Measurements from ENCODE around the gene ABCF2. TPM values are rescaled to one million over a fixed set of nuclear protein-coding genes. Genes with fewer than 3 reads are reported as not detected.

The ABCF2 gene
- total and polyA plus RNA-seq, 10 of the 15 experiments (the other 5 are each of a cell fraction or from before 2014, with no cell fraction given), result 29.3 to 76.3 (median 57.1) TPM

DNA sequence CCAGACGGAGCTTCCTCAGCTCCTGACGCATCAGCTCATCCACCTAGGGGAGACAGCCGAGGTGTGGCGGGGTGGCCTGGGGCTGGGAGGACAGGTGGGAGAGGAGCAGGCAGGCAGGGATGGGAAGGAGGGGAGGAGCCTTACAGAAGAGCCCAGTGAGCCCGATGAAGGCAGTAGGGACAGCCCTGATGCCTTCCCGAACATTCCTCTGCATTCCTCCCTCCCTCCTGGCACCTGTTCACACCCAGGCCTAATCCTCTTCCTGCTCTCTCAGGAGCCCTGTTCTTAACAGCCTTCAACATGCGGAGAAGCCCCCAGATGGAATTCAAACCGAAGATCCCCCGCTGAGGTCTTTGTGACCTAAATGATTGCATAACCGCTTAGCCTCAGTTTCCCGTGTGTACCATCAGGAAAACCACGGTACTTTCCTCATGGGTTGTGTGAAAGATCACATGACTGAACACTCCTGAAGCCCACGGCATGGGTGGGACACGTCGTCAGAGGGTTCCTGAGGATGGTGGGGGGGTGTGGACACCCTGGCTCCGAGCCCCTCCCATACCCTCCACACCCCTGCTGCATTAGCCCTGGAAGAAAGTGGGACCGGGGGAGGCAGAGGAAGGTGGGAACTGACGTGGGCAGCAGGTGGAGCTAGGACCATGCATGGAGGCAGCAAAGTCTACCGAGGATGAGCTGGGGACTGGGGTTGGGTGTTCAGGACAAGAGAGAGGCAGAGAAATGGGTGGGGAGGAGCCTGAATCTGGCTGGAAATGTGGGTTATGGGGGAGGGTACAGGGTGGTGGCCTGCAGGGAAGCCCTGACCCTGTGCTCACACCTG, 31.2 kb downstream of the ABCF2 start:
- Histone ChIP-seq H4K20me1 (ENCODE audit: control insufficient read depth, insufficient read depth) (no peaks in the 10 kb centered on the region), H3K27me3 (replicated peaks in 1 of 2; ENCODE audit: control insufficient read depth in 2 of 2, insufficient read depth in 2 of 2, low read length in 1 of 2) (peaks cover 2% of the 10 kb centered on the region in 2 experiments; a peak in 3 of 4 replicates), H3K36me3 (ENCODE audit: control insufficient read depth in 2 of 2, insufficient read depth in 2 of 2, low read length in 1 of 2) (no peaks in the 10 kb centered on the region), H3K4me2 (ENCODE audit: control insufficient read depth, insufficient read depth) (no peak overlapping the region), H3K9me3 (replicated peaks; ENCODE audit: control insufficient read depth, insufficient read depth, low read length) (no peaks in the 10 kb centered on the region), H3K27ac (ENCODE audit: control insufficient read depth, insufficient read depth) (no peak overlapping the region), H3K4me3 (no peak overlapping the region), H2AFZ (ENCODE audit: control insufficient read depth, low read depth, low read length) (no peak overlapping the region), H3K79me2 (ENCODE audit: control insufficient read depth, insufficient read depth, low read length) (no peaks in the 10 kb centered on the region), H3K9ac (ENCODE audit: control insufficient read depth, insufficient read depth, low read length) (no peak overlapping the region), H3K4me1 (ENCODE audit: control insufficient read depth, insufficient read depth, low read length) (no peaks in the 10 kb centered on the region)
- RAD21 ChIA-PET (ENCODE audit: unreplicated experiment), result interaction anchor here (0.6 kb wide), 1 partner anchor 578 kb away, joined by 3 read pairs; no protein-coding TSS in a partner anchor
- intact Hi-C loops (cut with micrococcal nuclease; ENCODE audit: unreplicated experiment), result no loop called here
- SMC1A ChIA-PET (ENCODE audit: uncharacterized antibody, unreplicated experiment), result no interaction called here
- in situ Hi-C loops (cut with MboI), result no loop called here
- CTCF ChIA-PET, result interaction anchor here (0.6 to 1.7 kb wide), 2 partner anchors 48 to 72 kb away, joined by 3 to 4 read pairs; no protein-coding TSS in a partner anchor
- WGBS (ENCODE audit: insufficient coverage, insufficient replicate concordance, low lambda C conversion rate, missing lambda C conversion rate), result 5% methylated on average over 16 of the region's 19 CpGs
- POLR2A ChIA-PET, result interaction anchor here (0.6 to 0.7 kb wide), 2 partner anchors 33 to 137 kb away, joined by 5 to 6 read pairs; no protein-coding TSS in a partner anchor
- DNase-seq (ENCODE audit: low read depth, low spot score) (no peak), ATAC-seq (no peak), FAIRE-seq (no peak)
- TF ChIP-seq YY1 (IDR thresholded peaks at IDR 0.05; ENCODE audit: low read depth, low read length) (no peak), SPI1 (IDR thresholded peaks at IDR 0.05; ENCODE audit: borderline replicate concordance, insufficient read depth, low read depth, low read length) (no peak), NFIC (IDR thresholded peaks at IDR 0.05; ENCODE audit: low read depth, low read length) (no peak)
- no TSS peak for BruUV-seq (replicated peaks)

- CTCF ChIA-PET, result interaction anchor here (1.7 kb wide), 1 partner anchor 50 kb away, joined by 4 read pairs; no protein-coding TSS in a partner anchor
- no peak for ATAC-seq
- FAIRE-seq, result no peak
- DNase-seq (ENCODE audit: low read depth, low spot score), result no peak
- Histone ChIP-seq H3K9me3 (replicated peaks; ENCODE audit: control insufficient read depth, insufficient read depth, low read length) (no peaks in the 10 kb centered on the region), H3K4me1 (ENCODE audit: control insufficient read depth, insufficient read depth, low read length) (no peaks in the 10 kb centered on the region), H3K27me3 (replicated peaks in 1 of 2; ENCODE audit: control insufficient read depth in 2 of 2, insufficient read depth in 2 of 2, low read length in 1 of 2) (peaks cover 2 to 6% of the 10 kb centered on the region in 2 experiments; a peak in 2 of 4 replicates), H3K4me3 (no peak overlapping the region), H2AFZ (ENCODE audit: control insufficient read depth, low read depth, low read length) (no peak overlapping the region), H3K27ac (ENCODE audit: control insufficient read depth, insufficient read depth) (no peak overlapping the region), H3K4me2 (ENCODE audit: control insufficient read depth, insufficient read depth) (no peak overlapping the region), H3K9ac (ENCODE audit: control insufficient read depth, insufficient read depth, low read length) (no peak overlapping the region), H4K20me1 (ENCODE audit: control insufficient read depth, insufficient read depth) (no peaks in the 10 kb centered on the region), H3K79me2 (ENCODE audit: control insufficient read depth, insufficient read depth, low read length) (no peaks in the 10 kb centered on the region), H3K36me3 (ENCODE audit: control insufficient read depth in 2 of 2, insufficient read depth in 2 of 2, low read length in 1 of 2) (no peaks in the 10 kb centered on the region)
- in situ Hi-C loops (cut with MboI), result no loop called here
- RAD21 ChIA-PET (ENCODE audit: unreplicated experiment), result no interaction called here
- 6% methylated on average over 7 of the region's 7 CpGs for WGBS (ENCODE audit: insufficient coverage, insufficient replicate concordance, low lambda C conversion rate, missing lambda C conversion rate)
- SMC1A ChIA-PET (ENCODE audit: uncharacterized antibody, unreplicated experiment), result interaction anchor here (1.0 kb wide), 1 partner anchor 17 kb away, joined by 3 read pairs; no protein-coding TSS in a partner anchor
- POLR2A ChIA-PET, result no interaction called here
- intact Hi-C loops (cut with micrococcal nuclease; ENCODE audit: unreplicated experiment), result no loop called here
- no TSS peak for BruUV-seq (replicated peaks)
- TF ChIP-seq IKZF2 (IDR thresholded peaks at IDR 0.05) (no peak), CHD1 (IDR thresholded peaks at IDR 0.05; ENCODE audit: low read depth, low read length) (no peak), CBX5 (IDR thresholded peaks at IDR 0.05; ENCODE audit: low read depth) (no peak), JUNB (IDR thresholded peaks at IDR 0.05) (no peak)
- TF ChIP-seq, protein P1, sequence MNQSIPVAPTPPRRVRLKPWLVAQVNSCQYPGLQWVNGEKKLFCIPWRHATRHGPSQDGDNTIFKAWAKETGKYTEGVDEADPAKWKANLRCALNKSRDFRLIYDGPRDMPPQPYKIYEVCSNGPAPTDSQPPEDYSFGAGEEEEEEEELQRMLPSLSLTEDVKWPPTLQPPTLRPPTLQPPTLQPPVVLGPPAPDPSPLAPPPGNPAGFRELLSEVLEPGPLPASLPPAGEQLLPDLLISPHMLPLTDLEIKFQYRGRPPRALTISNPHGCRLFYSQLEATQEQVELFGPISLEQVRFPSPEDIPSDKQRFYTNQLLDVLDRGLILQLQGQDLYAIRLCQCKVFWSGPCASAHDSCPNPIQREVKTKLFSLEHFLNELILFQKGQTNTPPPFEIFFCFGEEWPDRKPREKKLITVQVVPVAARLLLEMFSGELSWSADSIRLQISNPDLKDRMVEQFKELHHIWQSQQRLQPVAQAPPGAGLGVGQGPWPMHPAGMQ (IDR thresholded peaks at IDR 0.05; ENCODE audit: borderline replicate concordance), result no peak
- TF ChIP-seq, protein P2, sequence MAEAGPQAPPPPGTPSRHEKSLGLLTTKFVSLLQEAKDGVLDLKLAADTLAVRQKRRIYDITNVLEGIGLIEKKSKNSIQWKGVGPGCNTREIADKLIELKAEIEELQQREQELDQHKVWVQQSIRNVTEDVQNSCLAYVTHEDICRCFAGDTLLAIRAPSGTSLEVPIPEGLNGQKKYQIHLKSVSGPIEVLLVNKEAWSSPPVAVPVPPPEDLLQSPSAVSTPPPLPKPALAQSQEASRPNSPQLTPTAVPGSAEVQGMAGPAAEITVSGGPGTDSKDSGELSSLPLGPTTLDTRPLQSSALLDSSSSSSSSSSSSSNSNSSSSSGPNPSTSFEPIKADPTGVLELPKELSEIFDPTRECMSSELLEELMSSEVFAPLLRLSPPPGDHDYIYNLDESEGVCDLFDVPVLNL (IDR thresholded peaks at IDR 0.05; ENCODE audit: low read depth, low read length), result no peak
- TF ChIP-seq, protein P3, sequence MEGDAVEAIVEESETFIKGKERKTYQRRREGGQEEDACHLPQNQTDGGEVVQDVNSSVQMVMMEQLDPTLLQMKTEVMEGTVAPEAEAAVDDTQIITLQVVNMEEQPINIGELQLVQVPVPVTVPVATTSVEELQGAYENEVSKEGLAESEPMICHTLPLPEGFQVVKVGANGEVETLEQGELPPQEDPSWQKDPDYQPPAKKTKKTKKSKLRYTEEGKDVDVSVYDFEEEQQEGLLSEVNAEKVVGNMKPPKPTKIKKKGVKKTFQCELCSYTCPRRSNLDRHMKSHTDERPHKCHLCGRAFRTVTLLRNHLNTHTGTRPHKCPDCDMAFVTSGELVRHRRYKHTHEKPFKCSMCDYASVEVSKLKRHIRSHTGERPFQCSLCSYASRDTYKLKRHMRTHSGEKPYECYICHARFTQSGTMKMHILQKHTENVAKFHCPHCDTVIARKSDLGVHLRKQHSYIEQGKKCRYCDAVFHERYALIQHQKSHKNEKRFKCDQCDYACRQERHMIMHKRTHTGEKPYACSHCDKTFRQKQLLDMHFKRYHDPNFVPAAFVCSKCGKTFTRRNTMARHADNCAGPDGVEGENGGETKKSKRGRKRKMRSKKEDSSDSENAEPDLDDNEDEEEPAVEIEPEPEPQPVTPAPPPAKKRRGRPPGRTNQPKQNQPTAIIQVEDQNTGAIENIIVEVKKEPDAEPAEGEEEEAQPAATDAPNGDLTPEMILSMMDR (IDR thresholded peaks at IDR 0.05 in 2 of 3, conservative IDR thresholded peaks at IDR 0.05 in 1 of 3; ENCODE audit: control insufficient read depth in 2 of 3, extremely low read depth in 1 of 3, insufficient read depth in 1 of 3, low read depth in 3 of 3, low read length in 3 of 3), result no peak
Observed at GRCh38 chr7:151194188-151194587, 32.8 kb downstream of the ABCF2 start.
